22Rv1 (cell line): ENCODE results near the gene ITGAV.
"Not testable (repeated sequence)": the region's sequence is repeated elsewhere in the genome, so short reads cannot be mapped to it uniquely, and the experiment has no call there.

Experiments used
- ZFX ChIP-seq: fragments of 450-650 bp; IDR thresholded peaks from 2 replicates; pipeline ENCODE4 v1.6.1; 2017; ENCODE audit warnings: antibody characterized with exemption, borderline replicate concordance
- TF ChIP-seq, protein P1 (sequence below): fragments of 450-650 bp; IDR thresholded peaks from 2 replicates; pipeline ENCODE4 v1.5.1; 2017; ENCODE audit warnings: mild to moderate bottlenecking

DNA sequence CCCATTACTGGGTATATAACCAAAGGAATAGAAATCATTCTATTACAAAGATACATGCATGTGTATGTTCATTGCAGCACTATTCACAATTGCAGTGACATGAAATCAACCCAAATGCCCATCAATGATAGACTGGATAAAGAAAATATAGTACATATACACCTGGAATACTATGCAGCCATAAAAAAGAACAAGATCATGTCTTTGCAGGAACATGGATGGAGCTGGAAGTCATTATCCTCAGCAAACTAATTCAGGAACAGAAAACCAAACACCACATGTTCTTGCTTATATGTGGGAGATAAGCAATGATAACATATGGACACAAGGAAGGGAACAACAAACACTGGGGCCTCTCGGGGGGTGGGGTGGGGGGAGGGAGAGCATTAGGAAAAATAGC is 20.7 kb upstream of the ITGAV start:
- TF ChIP-seq, protein P1, sequence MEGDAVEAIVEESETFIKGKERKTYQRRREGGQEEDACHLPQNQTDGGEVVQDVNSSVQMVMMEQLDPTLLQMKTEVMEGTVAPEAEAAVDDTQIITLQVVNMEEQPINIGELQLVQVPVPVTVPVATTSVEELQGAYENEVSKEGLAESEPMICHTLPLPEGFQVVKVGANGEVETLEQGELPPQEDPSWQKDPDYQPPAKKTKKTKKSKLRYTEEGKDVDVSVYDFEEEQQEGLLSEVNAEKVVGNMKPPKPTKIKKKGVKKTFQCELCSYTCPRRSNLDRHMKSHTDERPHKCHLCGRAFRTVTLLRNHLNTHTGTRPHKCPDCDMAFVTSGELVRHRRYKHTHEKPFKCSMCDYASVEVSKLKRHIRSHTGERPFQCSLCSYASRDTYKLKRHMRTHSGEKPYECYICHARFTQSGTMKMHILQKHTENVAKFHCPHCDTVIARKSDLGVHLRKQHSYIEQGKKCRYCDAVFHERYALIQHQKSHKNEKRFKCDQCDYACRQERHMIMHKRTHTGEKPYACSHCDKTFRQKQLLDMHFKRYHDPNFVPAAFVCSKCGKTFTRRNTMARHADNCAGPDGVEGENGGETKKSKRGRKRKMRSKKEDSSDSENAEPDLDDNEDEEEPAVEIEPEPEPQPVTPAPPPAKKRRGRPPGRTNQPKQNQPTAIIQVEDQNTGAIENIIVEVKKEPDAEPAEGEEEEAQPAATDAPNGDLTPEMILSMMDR = not testable (repeated sequence)
- not testable (repeated sequence) for TF ChIP-seq ZFX
